ENCODE data around the gene TRIL.

The TRIL gene

GRCh38 chr7:28958235-28958979, at the start of gene TRIL:
TSS of gene TRIL (minus strand) at chr7:28958330. CDS start at chr7:28958046, 284 bp downstream.
- DNase-seq: no peak

- DNase-seq: no peak
Observed at GRCh38 chr7:29007127-29007526, 49.0 kb upstream of the TRIL start.

GRCh38 chr7:29005829-29006228, 47.7 kb upstream of the TRIL start:
- DNase-seq: no peak

- no peak for DNase-seq
Observed at GRCh38 chr7:29005406-29005805, 47.3 kb upstream of the TRIL start.

GRCh38 chr7:29003703-29004102, 45.6 kb upstream of the TRIL start:
- DNase-seq: no peak

GRCh38 chr7:29000717-29001076, 42.6 kb upstream of the TRIL start:
- DNase-seq: no peak

GRCh38 chr7:28999895-29000716, 42.0 kb upstream of the TRIL start:
- DNase-seq: no peak

GRCh38 chr7:28999427-28999826, 41.3 kb upstream of the TRIL start:
- DNase-seq: no peak

GRCh38 chr7:28998105-28998504, 40.0 kb upstream of the TRIL start:
- DNase-seq: no peak

GRCh38 chr7:28996836-28997235, 38.7 kb upstream of the TRIL start:
- DNase-seq: no peak

GRCh38 chr7:28993371-28993770, 35.2 kb upstream of the TRIL start:
- DNase-seq: no peak

GRCh38 chr7:28992798-28993197, 34.7 kb upstream of the TRIL start:
- DNase-seq: no peak

GRCh38 chr7:28990200-28990960, 32.2 kb upstream of the TRIL start:
- DNase-seq: no peak

- no peak for DNase-seq
Observed at GRCh38 chr7:28989211-28989980, 31.3 kb upstream of the TRIL start.

- DNase-seq: no peak
Observed at GRCh38 chr7:28988810-28989209, 30.7 kb upstream of the TRIL start.

- DNase-seq: no peak
Observed at GRCh38 chr7:28988091-28988490, 30.0 kb upstream of the TRIL start.

- DNase-seq: no peak
Observed at GRCh38 chr7:28986765-28987110, 28.6 kb upstream of the TRIL start.

- DNase-seq: no peak
Observed at GRCh38 chr7:28986028-28986764, 28.1 kb upstream of the TRIL start.

- no peak for DNase-seq
Observed at GRCh38 chr7:28984631-28985030, 26.5 kb upstream of the TRIL start.

- no peak for DNase-seq
Observed at GRCh38 chr7:28984217-28984616, 26.1 kb upstream of the TRIL start.

GRCh38 chr7:28983396-28984190, 25.5 kb upstream of the TRIL start:
- DNase-seq: no peak

GRCh38 chr7:28981161-28981465, 23.0 kb upstream of the TRIL start:
- no peak for DNase-seq
